H1 (cell line): Measurements from ENCODE around the gene MADD. TPM values are rescaled to one million over a fixed set of nuclear protein-coding genes. Genes with fewer than 3 reads are reported as not detected.

Experiments
- CTCF ChIA-PET: fragments of 300-600 bp; sonication (Branson Sonifier 250); formaldehyde crosslinking; loops from one replicate; lab custom pipeline; 2021; ENCODE audit not compliant: partially characterized antibody; lab: Charles Lee
- POLR2A ChIA-PET: fragments of 300-600 bp; sonication (Branson Sonifier 250); formaldehyde crosslinking; loops from one replicate; lab custom pipeline; 2021; ENCODE audit warnings: inconsistent platforms; ENCODE audit not compliant: partially characterized antibody; lab: Charles Lee
- DNase-seq, 2 experiments: peaks; one replicate each; pipeline versions ENCODE4 v3.0.0 to v3.0.0-alpha.2; 2010 to 2022; ENCODE audit warnings: low spot score in 2 of 2, low read depth in 1 of 2, mixed read lengths in 1 of 2
- FAIRE-seq: peaks from 2 replicates; lab custom pipeline; 2011; peaks lifted over from hg19 to GRCh38; lab: Jason Lieb, UNC
- H2AFZ ChIP-seq: 2 replicates; pipeline ENCODE4 v1.8.1; 2012; ENCODE audit warnings: low read length, inconsistent platforms
- H2AK5ac ChIP-seq: 2 replicates; pipeline ENCODE4 v1.6.1; 2013; ENCODE audit warnings: low read depth, low read length
- H2BK120ac ChIP-seq: replicated peaks from 2 replicates; pipeline ENCODE3; 2013; ENCODE audit warnings: low read depth, low read length, inconsistent platforms
- H2BK12ac ChIP-seq: 2 replicates; pipeline ENCODE4 v1.6.1; 2013; ENCODE audit warnings: low read depth, low read length
- H2BK15ac ChIP-seq: 2 replicates; pipeline ENCODE4 v1.6.1; 2013; ENCODE audit warnings: low read length
- H2BK20ac ChIP-seq: 2 replicates; pipeline ENCODE4 v1.6.1; 2013; ENCODE audit warnings: low read length
- H2BK5ac ChIP-seq: 2 replicates; pipeline ENCODE4 v1.6.1; 2013; ENCODE audit warnings: low read depth, low read length
- H3K14ac ChIP-seq: 2 replicates; pipeline ENCODE4 v1.6.1; 2013; ENCODE audit warnings: inconsistent platforms; ENCODE audit not compliant: insufficient read length
- H3K18ac ChIP-seq: 2 replicates; pipeline ENCODE4 v1.6.1; 2013; ENCODE audit warnings: low read length; ENCODE audit errors: extremely low read depth
- H3K23ac ChIP-seq: 2 replicates; pipeline ENCODE4 v1.6.1; 2013; ENCODE audit warnings: inconsistent platforms; ENCODE audit not compliant: insufficient read length
- H3K23me2 ChIP-seq: 2 replicates; pipeline ENCODE4 v1.6.1; 2013; ENCODE audit warnings: low read depth, low read length
- H3K27ac ChIP-seq: 2 replicates; pipeline ENCODE4 v1.6.1; 2011; ENCODE audit warnings: low read depth, low read length, inconsistent platforms
- H3K27me3 ChIP-seq, 4 experiments: replicated peaks in 1 of 4; 1 replicate in 1 of 4; 2 replicates in 3 of 4; pipeline versions ENCODE4 v1.6.1 to v1.8.1; 2011 to 2013; ENCODE audit warnings: low read length in 3 of 4, mild to moderate bottlenecking in 3 of 4, inconsistent platforms in 2 of 4, mixed read lengths in 2 of 4, moderate library complexity in 1 of 4; ENCODE audit not compliant: control insufficient read depth in 3 of 4, insufficient read depth in 3 of 4; ENCODE audit errors: extremely low read depth in 1 of 4
- H3K36me3 ChIP-seq, 4 experiments: 2 replicates each; pipeline versions ENCODE4 v1.6.1 to v1.8.1; 2011 to 2013; ENCODE audit warnings: mild to moderate bottlenecking in 4 of 4, low read length in 3 of 4, moderate library complexity in 2 of 4, control low read depth in 1 of 4, inconsistent platforms in 1 of 4; ENCODE audit not compliant: insufficient read depth in 4 of 4, control insufficient read depth in 2 of 4
- H3K4ac ChIP-seq: replicated peaks from 2 replicates; pipeline ENCODE3; 2013; ENCODE audit warnings: low read length, low read depth, mixed read lengths, inconsistent platforms; ENCODE audit not compliant: insufficient read length
- H3K4me1 ChIP-seq, 4 experiments: replicated peaks in 1 of 4; 1 replicate in 1 of 4; 2 replicates in 3 of 4; pipeline versions ENCODE4 v1.6.1 to v1.8.1; 2011 to 2013; ENCODE audit warnings: low read length in 3 of 4, inconsistent platforms in 2 of 4, mixed read lengths in 1 of 4; ENCODE audit not compliant: insufficient read depth in 4 of 4, control insufficient read depth in 3 of 4
- H3K4me2 ChIP-seq, 2 experiments: 2 replicates each; pipeline versions ENCODE4 v1.6.1 to v1.8.1; 2011 to 2013; ENCODE audit warnings: low read depth in 2 of 2, low read length in 2 of 2, control low read depth in 1 of 2, inconsistent platforms in 1 of 2, mild to moderate bottlenecking in 1 of 2; ENCODE audit not compliant: insufficient read depth in 1 of 2
- H3K4me3 ChIP-seq, 4 experiments: fragments of 200-600, 300-600 bp in 1 of 4; sonication (generic), shearing (Covaris generic), sonication (Bioruptor Twin) in 1 of 4; 2 replicates each; pipeline versions ENCODE4 v1.5.1 to v1.8.1; 2011 to 2016; ENCODE audit warnings: low read length in 4 of 4, low read depth in 3 of 4, control low read depth in 2 of 4, inconsistent platforms in 2 of 4, mild to moderate bottlenecking in 2 of 4, mixed read lengths in 1 of 4, moderate library complexity in 1 of 4; ENCODE audit not compliant: insufficient read depth in 2 of 4; ENCODE audit errors: extremely low read depth in 1 of 4
- H3K56ac ChIP-seq: replicated peaks from 2 replicates; pipeline ENCODE3; 2013; ENCODE audit warnings: low read depth, mild to moderate bottlenecking, mixed read lengths, low read length, inconsistent platforms; ENCODE audit not compliant: insufficient read length
- H3K79me1 ChIP-seq: 2 replicates; pipeline ENCODE4 v1.6.1; 2013; ENCODE audit warnings: low read depth, low read length, control low read depth
- H3K79me2 ChIP-seq, 2 experiments: 2 replicates each; pipeline versions ENCODE4 v1.6.1 to v1.8.1; 2012 to 2013; ENCODE audit warnings: low read length in 2 of 2, mild to moderate bottlenecking in 2 of 2, inconsistent platforms in 1 of 2; ENCODE audit not compliant: insufficient read depth in 2 of 2, control insufficient read depth in 1 of 2
- H3K9ac ChIP-seq, 4 experiments: replicated peaks in 1 of 4; 1 replicate in 1 of 4; 2 replicates in 3 of 4; pipeline versions ENCODE4 v1.6.1 to v1.8.1; 2011 to 2013; ENCODE audit warnings: low read depth in 3 of 4, low read length in 3 of 4, control low read depth in 2 of 4, mild to moderate bottlenecking in 2 of 4, moderate library complexity in 2 of 4, inconsistent platforms in 1 of 4; ENCODE audit errors: extremely low read depth in 1 of 4
- H3K9me3 ChIP-seq, 2 experiments: 2 replicates each; pipeline versions ENCODE4 v1.6.1 to v1.8.1; 2012 to 2013; ENCODE audit warnings: mild to moderate bottlenecking in 2 of 2, moderate library complexity in 2 of 2, control low read depth in 1 of 2, inconsistent platforms in 1 of 2, low read depth in 1 of 2, low read length in 1 of 2, mixed read lengths in 1 of 2; ENCODE audit not compliant: insufficient read depth in 2 of 2
- H4K20me1 ChIP-seq, 2 experiments: replicated peaks in 1 of 2; 2 replicates each; pipeline versions ENCODE3 to v1.8.1; 2011 to 2013; ENCODE audit warnings: inconsistent platforms in 2 of 2, low read length in 2 of 2, mild to moderate bottlenecking in 1 of 2; ENCODE audit not compliant: insufficient read depth in 2 of 2, control insufficient read depth in 1 of 2
- H4K5ac ChIP-seq: 2 replicates; pipeline ENCODE4 v1.6.1; 2013; ENCODE audit warnings: low read length, low read depth, mixed read lengths, inconsistent platforms; ENCODE audit not compliant: insufficient read length
- H4K8ac ChIP-seq: 2 replicates; pipeline ENCODE4 v1.8.0; 2013; ENCODE audit warnings: mild to moderate bottlenecking, moderate library complexity, low read length, inconsistent platforms; ENCODE audit not compliant: insufficient read depth; ENCODE audit errors: extremely low read depth
- H4K91ac ChIP-seq: replicated peaks from 2 replicates; pipeline ENCODE3; 2013; ENCODE audit warnings: low read length, mixed read lengths, inconsistent platforms; ENCODE audit not compliant: insufficient read length
- BRCA1 ChIP-seq: IDR thresholded peaks from 2 replicates; pipeline ENCODE4 v1.6.1; 2012; ENCODE audit warnings: low read depth, low read length, improper control_type of control experiment
- CEBPB ChIP-seq: IDR thresholded peaks from 2 replicates; pipeline ENCODE4 v1.6.1; 2012; ENCODE audit warnings: low read depth, low read length
- CHD2 ChIP-seq: IDR thresholded peaks from 2 replicates; pipeline ENCODE4 v1.6.1; 2012; ENCODE audit warnings: low read length, improper control_type of control experiment
- FOSL1 ChIP-seq: IDR thresholded peaks from 2 replicates; pipeline ENCODE4 v1.6.1; 2011; ENCODE audit warnings: mild to moderate bottlenecking, low read depth, low read length, moderate library complexity; ENCODE audit not compliant: insufficient read depth
- MAX ChIP-seq: IDR thresholded peaks from 2 replicates; pipeline ENCODE4 v1.6.1; 2012; ENCODE audit warnings: inconsistent platforms
- RAD21 ChIP-seq, 2 experiments: IDR thresholded peaks in 1 of 2; conservative IDR thresholded peaks in 1 of 2; 2 replicates each; pipeline ENCODE4 v1.6.1; 2011; ENCODE audit warnings: low read depth in 2 of 2, low read length in 2 of 2, improper control_type of control experiment in 1 of 2, inconsistent platforms in 1 of 2, mild to moderate bottlenecking in 1 of 2, moderate library complexity in 1 of 2
- SIN3A ChIP-seq, 2 experiments: IDR thresholded peaks in 1 of 2; conservative IDR thresholded peaks in 1 of 2; 2 replicates each; pipeline ENCODE4 v1.6.1; 2011 to 2012; ENCODE audit warnings: low read length in 2 of 2, improper control_type of control experiment in 1 of 2, low read depth in 1 of 2, mild to moderate bottlenecking in 1 of 2
- TBP ChIP-seq: IDR thresholded peaks from 2 replicates; pipeline ENCODE4 v1.6.1; 2011; ENCODE audit warnings: low read depth, low read length, improper control_type of control experiment
- TCF12 ChIP-seq: IDR thresholded peaks from 2 replicates; pipeline ENCODE4 v1.6.1; 2011; ENCODE audit warnings: low read depth, mild to moderate bottlenecking, low read length
- WGBS, 2 experiments: shearing (Covaris generic) in 1 of 2; methylation state at CpG; one replicate each; pipeline versions ENCODE4 v1.1.6 to v1.1.7; 2013 to 2015; ENCODE audit warnings: low lambda C conversion rate in 2 of 2, mixed read lengths in 2 of 2, inconsistent platforms in 1 of 2, low coverage in 1 of 2, missing lambda C conversion rate in 1 of 2; ENCODE audit not compliant: insufficient replicate concordance in 2 of 2, insufficient coverage in 1 of 2, insufficient read length in 1 of 2; ENCODE audit errors: extremely low coverage in 1 of 2, missing lambda C conversion rate in 1 of 2; 5-methylcytosine and 5-hydroxymethylcytosine counted together
- polyA plus RNA-seq, 7 experiments: library from polyadenylated mRNA; depleted of rRNA in 3 of 7; stranded (reverse) in 5 of 7; unstranded in 2 of 7; fragments of >200 nt in 5 of 7; fragments of 200-250 nt in 2 of 7; gene quantifications; 1 replicate in 5 of 7; 2 replicates in 1 of 7; 4 replicates in 1 of 7; pipeline versions ENCODE4 v1.2.1 to v1.2.3, GENCODE V29; 2011 to 2013; ENCODE audit warnings: missing spikeins in 2 of 7, mixed read lengths in 2 of 7
- total RNA-seq: library from RNA; stranded (reverse); fragmentation: NEBNext Ultra II Directional; extraction: Animal tissue kit (Norgen Biotek cat#: 25700); gene quantifications from 2 replicates; pipeline ENCODE4 v1.2.1, GENCODE V29; 2021

Gene MADD
- total and polyA plus RNA-seq, 2 of the 8 experiments (the other 6 are each of a cell fraction or from before 2014, with no cell fraction given): 32.5 to 45.4 TPM

- H4K8ac ChIP-seq: peak overlapping the region; percentile 84
- CTCF ChIA-PET: interaction anchor here (0.5 to 4.7 kb wide), 35 partner anchors 8 to 765 kb away, joined by 3 to 78 read pairs (median 4); partner anchors contain the start of genes MYBPC3, RAPSN and SLC39A13
- FAIRE-seq (no peak), DNase-seq (peak; percentile 49 to 93)
- no peak overlapping the region for H3K9ac ChIP-seq
- H2BK20ac ChIP-seq: no peak overlapping the region
- no peak overlapping the region for H3K56ac ChIP-seq
- peaks cover 0 to 5% (median 2%) of the 10 kb centered on the region in 4 experiments; a peak in 5 of 7 replicates for H3K4me1 ChIP-seq
- H3K4me3 ChIP-seq: no peak overlapping the region
- H3K14ac ChIP-seq: no peak overlapping the region
- POLR2A ChIA-PET: interaction anchor here (0.8 to 1.6 kb wide), 3 partner anchors 20 to 44 kb away, joined by 3 to 4 read pairs (median 3); no protein-coding TSS in a partner anchor
- H4K20me1 ChIP-seq: no peaks in the 10 kb centered on the region
- no peak overlapping the region for H4K91ac ChIP-seq
- no peak overlapping the region for H4K5ac ChIP-seq
- no peak overlapping the region for H3K27ac ChIP-seq
- no peak overlapping the region for H2BK120ac ChIP-seq
- H2BK15ac ChIP-seq: no peak overlapping the region
- H2AK5ac ChIP-seq: no peak overlapping the region
- no peaks in the 10 kb centered on the region for H3K36me3 ChIP-seq
- H3K23ac ChIP-seq: no peak overlapping the region
- no peak overlapping the region for H3K18ac ChIP-seq
- no peaks in the 10 kb centered on the region for H3K23me2 ChIP-seq
- H3K79me2 ChIP-seq: no peaks in the 10 kb centered on the region
- H3K4me2 ChIP-seq: no peak overlapping the region
- H2BK12ac ChIP-seq: no peak overlapping the region
- peak overlapping the region; percentile 66; the same call in 1 of the 2 replicates for H2AFZ ChIP-seq
- no peaks in the 10 kb centered on the region for H3K9me3 ChIP-seq
- no peaks in the 10 kb centered on the region for H3K79me1 ChIP-seq
- no peak overlapping the region for H3K4ac ChIP-seq
- no peaks in the 10 kb centered on the region for H3K27me3 ChIP-seq
- no peak overlapping the region for H2BK5ac ChIP-seq
- WGBS, 2 experiments: 58% methylated on average over 19 of the region's 19 CpGs; no CpG with 5 or more reads in 1 of the 2 experiments
- TF ChIP-seq MAX: peak; percentile 7; the same call in 1 of the 2 replicates
- TF ChIP-seq CEBPB: no peak
- no peak for TF ChIP-seq BRCA1
- no peak for TF ChIP-seq TCF12
- TF ChIP-seq SIN3A (conservative IDR thresholded peaks at IDR 0.05 in 1 of 2, IDR thresholded peaks at IDR 0.05 in 1 of 2; ENCODE audit: low read depth in 1 of 2, low read length in 2 of 2): peak in 1 of 2 experiments; percentile 70; a peak in 1 of 4 replicates
- TF ChIP-seq RAD21 (IDR thresholded peaks at IDR 0.05 in 1 of 2, conservative IDR thresholded peaks at IDR 0.05 in 1 of 2; ENCODE audit: low read depth in 2 of 2, low read length in 2 of 2): peak; percentile 60 to 73
- TF ChIP-seq FOSL1: 0 out of 2 replicates have a peak, but pooled peaks have one; percentile 2
- TF ChIP-seq TBP: no peak
- 0 out of 2 replicates have a peak, but pooled peaks have one; percentile 11 for TF ChIP-seq CHD2
These were observed 104.2 kb downstream of the MADD start for GRCh38 chr11:47373876-47374719.
